ENCODE results near the gene LZTR1. TPM values are rescaled to one million over a fixed set of nuclear protein-coding genes. Genes with fewer than 3 reads are reported as not detected.

LZTR1 gene
- total and polyA plus RNA-seq, 2 of the 8 experiments (the other 6 are each of a cell fraction or from before 2014, with no cell fraction given) = 22.3 to 31.0 TPM

- Histone ChIP-seq H2BK20ac (ENCODE audit: low read length) (no peak overlapping the region), H2BK120ac (replicated peaks; ENCODE audit: low read depth, low read length) (no peak overlapping the region), H3K9ac (replicated peaks in 1 of 4; ENCODE audit: extremely low read depth in 1 of 4, low read depth in 3 of 4, low read length in 3 of 4) (no peak overlapping the region), H3K23me2 (ENCODE audit: low read depth, low read length) (peaks cover 6% of the 10 kb centered on the region; the same call in 1 of the 2 replicates), H4K20me1 (replicated peaks in 1 of 2; ENCODE audit: control insufficient read depth in 1 of 2, insufficient read depth in 2 of 2, low read length in 2 of 2) (no peaks in the 10 kb centered on the region), H2BK12ac (ENCODE audit: low read depth, low read length) (no peak overlapping the region), H4K8ac (ENCODE audit: extremely low read depth, insufficient read depth, low read length) (no peak overlapping the region), H3K14ac (ENCODE audit: insufficient read length) (no peak overlapping the region), H3K36me3 (ENCODE audit: control insufficient read depth in 2 of 4, insufficient read depth in 4 of 4, low read length in 3 of 4) (no peaks in the 10 kb centered on the region), H3K4me3 (ENCODE audit: extremely low read depth in 1 of 4, insufficient read depth in 2 of 4, low read depth in 3 of 4, low read length in 4 of 4) (no peak overlapping the region), H3K23ac (ENCODE audit: insufficient read length) (no peak overlapping the region), H2BK5ac (ENCODE audit: low read depth, low read length) (no peak overlapping the region), H2BK15ac (ENCODE audit: low read length) (no peak overlapping the region), H3K4ac (replicated peaks; ENCODE audit: insufficient read length, low read depth, low read length) (no peak overlapping the region), H3K4me2 (ENCODE audit: insufficient read depth in 1 of 2, low read depth in 2 of 2, low read length in 2 of 2) (no peak overlapping the region), H3K18ac (ENCODE audit: extremely low read depth, low read length) (no peak overlapping the region), H3K79me1 (ENCODE audit: low read depth, low read length) (no peaks in the 10 kb centered on the region), H3K27ac (ENCODE audit: low read depth, low read length) (no peak overlapping the region), H2AFZ (ENCODE audit: low read length) (no peak overlapping the region), H4K91ac (replicated peaks; ENCODE audit: insufficient read length, low read length) (no peak overlapping the region), H3K4me1 (replicated peaks in 1 of 4; ENCODE audit: control insufficient read depth in 3 of 4, insufficient read depth in 4 of 4, low read length in 3 of 4) (peaks cover 2 to 20% (median 5%) of the 10 kb centered on the region in 4 experiments; a peak in 5 of 7 replicates), H3K79me2 (ENCODE audit: control insufficient read depth in 1 of 2, insufficient read depth in 2 of 2, low read length in 2 of 2) (no peaks in the 10 kb centered on the region), H3K27me3 (replicated peaks in 1 of 4; ENCODE audit: control insufficient read depth in 3 of 4, extremely low read depth in 1 of 4, insufficient read depth in 3 of 4, low read length in 3 of 4) (peaks cover 0 to 7% (median 2%) of the 10 kb centered on the region in 4 experiments; a peak in 3 of 7 replicates), H2AK5ac (ENCODE audit: low read depth, low read length) (no peak overlapping the region), H4K5ac (ENCODE audit: insufficient read length, low read depth, low read length) (no peak overlapping the region), H3K9me3 (ENCODE audit: insufficient read depth in 2 of 2, low read depth in 1 of 2, low read length in 1 of 2) (no peaks in the 10 kb centered on the region), H3K56ac (replicated peaks; ENCODE audit: insufficient read length, low read depth, low read length) (no peak overlapping the region)
- FAIRE-seq (no peak), DNase-seq (ENCODE audit: low read depth in 1 of 2, low spot score in 2 of 2) (no peak)
- ChIA-PET POLR2A (ENCODE audit: partially characterized antibody) (no interaction called here), CTCF (ENCODE audit: partially characterized antibody) (interaction anchor here (1.1 to 1.7 kb wide), 4 partner anchors 9 to 55 kb away, joined by 3 to 4 read pairs (median 3); no protein-coding TSS in a partner anchor)
- 88% methylated on average over 3 of the region's 7 CpGs; no CpG with 5 or more reads in 1 of the 2 experiments for WGBS, 2 experiments (ENCODE audit: extremely low coverage in 1 of 2, insufficient coverage in 1 of 2, insufficient read length in 1 of 2, insufficient replicate concordance in 2 of 2, low coverage in 1 of 2, low lambda C conversion rate in 2 of 2, missing lambda C conversion rate in 1 of 2)
- TF ChIP-seq CEBPB (IDR thresholded peaks at IDR 0.05; ENCODE audit: low read depth, low read length) = no peak
- no peak for TF ChIP-seq HDAC6 (IDR thresholded peaks at IDR 0.05; ENCODE audit: low read depth, low read length)
- no peak for TF ChIP-seq SIX5 (IDR thresholded peaks at IDR 0.05; ENCODE audit: low read depth, low read length)
- no peak for TF ChIP-seq CTCF (IDR thresholded peaks at IDR 0.05; ENCODE audit: control extremely low read depth in 1 of 3, insufficient read depth in 1 of 3, low read depth in 1 of 3, low read length in 3 of 3)
- no peak for TF ChIP-seq POLR2A (IDR thresholded peaks at IDR 0.05; ENCODE audit: control extremely low read depth in 1 of 2, low read depth in 2 of 2, low read length in 2 of 2)
- no peak for TF ChIP-seq NRF1 (IDR thresholded peaks at IDR 0.05; ENCODE audit: low read depth, low read length)
- no peak for TF ChIP-seq BACH1 (IDR thresholded peaks at IDR 0.05; ENCODE audit: low read length)
- TF ChIP-seq ASH2L (IDR thresholded peaks at IDR 0.05; ENCODE audit: low read length) = no peak
These were observed 65.6 kb downstream of the LZTR1 start for GRCh38 chr22:21047730-21048129.
